GM21360 (cell line): ENCODE data around the gene SLC15A1.

Experiments used
- ATAC-seq: cut with Tn5 transposase; IDR thresholded peaks from one replicate; pipeline ENCODE4 v1.9.1; 2021; ENCODE audit warnings: mild to moderate bottlenecking, moderate library complexity; ENCODE audit not compliant: unreplicated experiment

Gene SLC15A1, protein sequence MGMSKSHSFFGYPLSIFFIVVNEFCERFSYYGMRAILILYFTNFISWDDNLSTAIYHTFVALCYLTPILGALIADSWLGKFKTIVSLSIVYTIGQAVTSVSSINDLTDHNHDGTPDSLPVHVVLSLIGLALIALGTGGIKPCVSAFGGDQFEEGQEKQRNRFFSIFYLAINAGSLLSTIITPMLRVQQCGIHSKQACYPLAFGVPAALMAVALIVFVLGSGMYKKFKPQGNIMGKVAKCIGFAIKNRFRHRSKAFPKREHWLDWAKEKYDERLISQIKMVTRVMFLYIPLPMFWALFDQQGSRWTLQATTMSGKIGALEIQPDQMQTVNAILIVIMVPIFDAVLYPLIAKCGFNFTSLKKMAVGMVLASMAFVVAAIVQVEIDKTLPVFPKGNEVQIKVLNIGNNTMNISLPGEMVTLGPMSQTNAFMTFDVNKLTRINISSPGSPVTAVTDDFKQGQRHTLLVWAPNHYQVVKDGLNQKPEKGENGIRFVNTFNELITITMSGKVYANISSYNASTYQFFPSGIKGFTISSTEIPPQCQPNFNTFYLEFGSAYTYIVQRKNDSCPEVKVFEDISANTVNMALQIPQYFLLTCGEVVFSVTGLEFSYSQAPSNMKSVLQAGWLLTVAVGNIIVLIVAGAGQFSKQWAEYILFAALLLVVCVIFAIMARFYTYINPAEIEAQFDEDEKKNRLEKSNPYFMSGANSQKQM

DNA sequence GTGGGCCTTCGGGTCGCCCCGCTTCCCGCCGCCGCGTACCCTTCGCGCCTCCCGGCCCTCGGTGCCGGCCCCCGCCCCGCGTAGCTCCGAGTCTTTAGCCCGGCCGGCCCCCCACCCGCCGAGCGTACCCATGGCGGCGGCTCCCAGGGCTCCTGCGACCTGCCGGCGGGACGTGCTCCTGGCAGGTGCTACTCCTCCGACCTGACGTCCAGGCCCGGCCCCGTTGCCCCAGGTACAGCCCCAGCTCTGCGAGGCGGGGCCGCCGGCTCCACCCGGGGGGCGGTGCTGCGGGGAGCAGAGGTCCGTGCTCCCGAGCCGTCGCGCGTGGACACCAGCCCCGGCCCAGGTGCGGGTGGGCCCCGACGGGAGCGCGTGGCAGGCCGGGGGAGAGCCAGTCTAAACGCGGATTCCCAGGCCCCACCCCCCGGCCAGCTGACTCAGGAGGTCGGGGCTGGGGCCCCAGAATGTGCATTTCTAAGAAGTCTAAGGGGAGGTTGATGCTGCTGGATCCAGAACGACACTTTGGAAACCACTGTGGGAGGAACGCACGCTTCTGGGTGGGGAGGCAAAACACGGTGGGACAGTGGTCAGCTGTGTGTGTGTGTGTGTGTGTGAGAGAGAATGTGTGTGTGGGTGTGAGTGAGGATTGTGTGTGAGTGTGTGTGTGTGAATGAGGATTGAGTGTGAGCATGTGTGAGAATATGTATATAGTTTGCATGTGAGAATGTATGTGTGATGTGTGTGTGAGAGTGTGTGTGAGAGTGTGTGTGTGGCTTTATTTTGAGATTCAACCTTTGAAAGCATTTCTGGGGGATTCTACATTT lies at the start of gene SLC15A1:
SLC15A1 (minus strand) TSS at position 206 of the 824 bp plus-strand sequence; CDS start at position 132, 74 bp downstream.
- ATAC-seq, result no peak

DNA sequence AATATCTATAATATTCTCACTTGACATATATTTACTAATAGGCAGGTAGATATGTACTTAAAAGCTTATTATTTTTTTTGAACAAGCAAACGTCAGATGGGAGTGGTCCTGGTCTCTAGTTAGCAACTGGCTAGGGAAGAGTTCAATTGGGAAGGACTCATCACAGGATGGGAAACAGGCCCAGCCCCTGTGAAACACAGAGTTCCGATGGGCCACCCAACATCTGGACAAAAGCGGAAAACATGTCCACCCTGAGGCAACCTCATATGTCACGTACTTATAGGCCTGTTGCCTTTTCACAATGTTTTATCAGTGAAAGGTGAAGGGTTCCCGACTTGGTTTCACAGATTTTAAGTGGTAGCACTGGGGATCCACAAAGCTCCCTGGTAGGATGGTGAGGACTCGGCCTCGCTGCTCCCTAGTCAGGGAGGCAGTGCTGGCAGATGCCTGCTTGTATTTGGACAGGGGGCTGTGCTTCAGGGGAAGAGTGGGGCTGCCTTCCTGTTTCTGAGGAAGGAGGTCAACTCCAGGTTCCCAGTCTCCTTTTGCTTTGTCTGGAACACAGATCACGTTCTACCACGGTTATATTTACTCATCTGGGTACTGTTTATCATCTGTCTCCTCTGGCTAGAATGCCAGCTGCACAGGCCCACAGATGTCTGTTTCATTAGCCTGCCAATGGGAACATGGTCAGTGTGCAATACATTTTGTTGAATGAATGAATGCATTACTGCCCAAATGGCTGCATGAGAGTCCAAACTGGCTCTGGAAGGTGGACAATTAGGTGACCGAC lies 49.4 kb upstream of the SLC15A1 start:
- no peak for ATAC-seq

DNA sequence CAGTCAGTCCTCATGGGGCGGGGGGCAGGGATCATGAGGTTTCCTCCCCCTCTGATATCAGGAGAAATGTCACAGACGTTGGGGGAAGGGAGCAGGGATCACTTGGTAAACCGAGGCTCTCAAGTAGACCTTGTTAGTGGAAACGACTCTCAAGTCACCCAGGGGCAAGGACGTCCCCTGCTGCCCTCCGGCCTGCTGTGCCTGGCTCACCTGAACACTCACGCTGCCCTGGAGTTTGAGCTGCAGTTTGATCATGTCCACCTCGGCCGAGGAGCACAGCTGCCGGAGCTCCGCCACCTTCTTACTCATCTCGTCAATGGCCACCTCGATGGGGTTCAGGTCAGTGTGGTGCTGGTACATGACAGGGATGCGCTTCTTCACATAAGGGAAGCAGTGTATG lies 47.6 kb upstream of the SLC15A1 start:
- ATAC-seq, result no peak

DNA sequence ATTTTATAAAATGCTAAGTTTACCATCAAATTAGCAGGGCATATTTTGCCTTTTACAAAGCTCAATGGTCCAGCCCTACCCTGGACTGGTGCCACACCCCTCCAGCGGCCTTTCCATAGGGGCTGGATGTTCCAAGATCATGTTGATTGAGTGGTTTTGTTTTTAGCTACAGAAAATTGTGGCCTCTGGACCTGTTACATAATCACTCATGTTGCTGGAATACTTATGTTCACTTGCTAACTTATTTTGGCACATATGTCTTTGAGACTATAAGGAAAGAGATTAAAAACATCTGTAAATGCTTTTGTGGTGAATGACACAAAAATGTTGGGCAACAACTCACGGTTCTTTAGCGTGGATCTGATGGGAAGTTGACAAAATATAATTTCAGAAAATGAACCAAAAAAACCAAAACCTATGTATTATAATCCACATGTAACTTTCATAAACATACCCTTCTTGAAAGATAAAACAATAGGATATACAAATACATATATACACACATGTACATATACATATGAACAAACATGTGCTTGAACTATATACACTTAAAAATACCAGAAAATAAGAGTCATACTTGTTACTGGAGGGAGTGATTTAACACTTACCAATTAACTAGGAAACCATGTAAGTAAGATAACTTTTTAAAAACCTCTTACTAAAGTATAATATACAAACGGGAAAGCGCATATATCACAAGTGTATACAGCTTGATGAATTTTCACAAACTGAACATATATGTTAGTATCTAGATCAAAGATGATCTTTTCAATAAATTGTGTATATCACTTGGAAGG lies 46.6 kb upstream of the SLC15A1 start:
- no peak for ATAC-seq

DNA sequence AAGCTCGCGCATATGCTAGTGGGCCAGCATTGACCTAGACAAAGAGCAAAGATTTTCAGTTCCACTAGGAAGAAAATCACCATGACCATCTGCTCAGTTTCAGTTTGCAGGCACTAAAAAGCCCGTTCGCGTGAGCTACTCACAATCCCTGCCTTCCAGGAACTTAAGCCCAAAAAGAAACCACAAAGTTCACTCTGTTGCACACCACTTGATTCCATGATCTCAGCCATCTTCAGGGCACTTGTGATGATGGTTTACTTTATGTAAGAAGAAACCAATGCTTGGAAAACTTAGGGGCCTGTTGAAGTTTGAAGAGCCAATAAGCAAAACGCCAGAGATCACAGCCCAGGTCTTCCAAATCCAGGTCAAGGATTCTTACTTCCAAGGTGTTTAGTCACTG lies 45.0 kb upstream of the SLC15A1 start:
- no peak for ATAC-seq

DNA sequence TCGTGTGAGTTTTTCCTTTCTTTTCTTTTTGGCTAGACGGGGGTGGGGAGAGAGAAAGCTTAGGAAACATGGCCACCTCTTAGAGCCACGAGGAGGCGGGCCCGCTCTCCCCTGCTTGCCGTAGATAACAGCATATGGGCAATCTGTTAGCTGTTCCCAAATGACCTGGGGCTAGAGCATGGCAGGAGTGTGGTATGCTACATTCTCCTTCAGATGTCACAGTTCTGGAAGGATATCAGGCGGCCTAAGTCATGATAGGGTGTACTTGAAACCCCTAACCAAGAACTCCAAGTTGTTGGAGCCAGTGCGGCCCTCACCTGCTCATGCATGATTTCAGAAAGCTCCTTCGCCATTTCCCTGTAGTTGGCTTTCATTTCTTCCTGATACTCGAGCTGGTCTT lies 44.3 kb upstream of the SLC15A1 start:
- ATAC-seq, result no peak

DNA sequence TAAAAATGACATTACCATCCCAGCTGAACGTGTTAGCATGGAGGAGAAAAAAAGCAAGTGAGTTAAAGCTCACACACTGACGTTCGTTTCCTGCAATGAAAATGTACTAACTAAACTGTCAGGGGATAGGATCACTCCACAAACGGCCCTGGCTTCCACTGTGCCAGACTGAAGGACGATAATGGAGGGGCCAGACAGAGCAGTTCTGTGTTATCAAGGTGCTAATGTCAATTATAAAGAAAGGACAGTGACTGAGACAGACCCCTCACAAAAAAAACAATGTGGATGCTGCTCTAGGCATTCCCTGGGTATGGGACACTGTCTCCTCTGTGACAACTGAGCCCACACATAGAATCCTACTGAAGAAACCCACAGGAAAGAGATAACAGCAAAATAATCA lies 43.7 kb upstream of the SLC15A1 start:
- no peak for ATAC-seq

DNA sequence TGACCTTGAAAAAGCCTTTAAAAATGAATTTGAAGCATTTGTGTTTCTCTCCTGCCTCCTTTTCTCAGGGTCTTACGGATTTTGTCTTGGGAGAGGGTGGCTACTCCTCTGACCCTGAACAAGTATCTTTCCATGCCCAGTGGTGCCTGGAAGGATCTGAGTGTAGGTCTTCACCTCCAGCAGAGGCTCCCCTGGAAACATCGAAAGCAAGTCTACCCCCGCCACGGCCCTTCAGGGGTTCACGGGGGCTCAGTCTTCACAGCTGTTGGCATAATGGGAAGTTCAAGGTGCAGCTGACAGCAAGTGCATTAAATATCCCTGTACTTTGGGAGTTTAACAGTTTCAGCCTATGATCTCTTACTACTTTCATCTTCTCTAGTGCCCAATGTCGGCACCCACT lies 42.7 kb upstream of the SLC15A1 start:
- no peak for ATAC-seq

DNA sequence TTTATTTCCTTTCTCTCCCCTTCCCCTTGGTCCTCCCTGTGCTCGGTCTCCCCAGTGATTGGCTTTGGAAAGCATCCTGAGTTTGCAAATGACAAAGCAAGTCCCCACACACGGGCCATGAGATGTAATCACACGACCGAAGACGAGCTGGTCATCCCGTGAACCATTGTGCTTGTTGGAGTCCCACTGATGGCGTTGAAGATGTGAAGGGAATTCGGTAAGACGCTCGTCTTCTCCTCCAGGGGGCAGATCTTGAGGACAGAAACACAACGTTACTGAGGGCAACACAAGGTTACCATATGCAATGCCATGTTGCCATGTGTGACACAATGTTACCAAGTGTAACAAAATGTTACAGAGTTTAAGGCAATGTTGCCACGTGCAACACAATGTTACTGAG lies 42.0 kb upstream of the SLC15A1 start:
- ATAC-seq, result no peak

DNA sequence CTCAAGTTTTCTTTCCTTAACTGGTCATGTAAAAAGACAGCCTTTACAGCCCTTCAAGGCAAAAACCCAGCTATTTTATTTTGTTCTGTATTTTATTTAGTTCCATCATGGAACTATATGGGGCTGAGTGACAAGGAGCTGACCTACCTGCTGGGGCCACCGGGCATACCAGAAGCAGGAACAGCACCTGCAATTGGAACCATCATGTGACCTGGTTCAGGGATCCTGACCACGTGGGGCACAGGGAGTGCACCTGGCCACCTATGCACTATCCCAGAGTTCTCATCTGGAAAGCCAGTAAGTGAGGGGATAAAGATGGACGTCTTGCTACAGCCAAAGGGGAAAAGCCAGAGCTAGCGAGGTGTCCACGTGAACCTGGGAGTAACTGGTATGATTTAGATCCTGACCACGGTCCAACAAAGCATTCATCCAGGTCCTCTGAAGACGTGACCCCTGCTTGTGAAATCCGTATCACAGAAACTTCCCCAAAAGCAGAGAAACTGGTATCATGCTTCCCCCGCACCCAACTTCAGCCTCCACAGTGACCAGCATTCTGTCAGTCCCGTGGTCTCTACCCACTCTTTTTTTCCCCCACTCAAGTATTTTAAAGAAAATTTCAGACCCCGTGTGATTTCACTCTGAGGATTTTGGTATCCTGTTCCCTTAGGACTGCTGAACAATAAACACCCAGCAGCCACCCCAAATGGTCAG lies 40.5 kb upstream of the SLC15A1 start:
- no peak for ATAC-seq

DNA sequence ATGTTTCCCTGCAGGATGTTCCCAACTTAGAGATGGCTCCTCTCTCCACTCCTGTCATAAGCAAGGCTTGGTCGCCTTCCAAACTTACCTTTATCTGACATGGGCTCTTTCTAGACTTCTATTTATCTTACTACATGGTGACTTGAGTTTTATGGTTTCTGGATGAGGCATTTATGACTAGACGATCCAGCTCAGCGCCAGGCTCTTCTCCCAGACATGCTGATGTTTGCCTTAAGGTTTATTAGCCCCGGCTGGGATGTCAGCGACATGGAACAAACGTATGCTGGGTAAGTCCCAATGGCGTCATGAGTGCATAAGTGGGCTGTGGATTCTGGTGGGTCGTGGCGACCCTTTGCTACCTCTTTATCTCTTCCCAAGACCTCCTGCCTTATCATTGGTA lies 39.8 kb upstream of the SLC15A1 start:
- no peak for ATAC-seq

DNA sequence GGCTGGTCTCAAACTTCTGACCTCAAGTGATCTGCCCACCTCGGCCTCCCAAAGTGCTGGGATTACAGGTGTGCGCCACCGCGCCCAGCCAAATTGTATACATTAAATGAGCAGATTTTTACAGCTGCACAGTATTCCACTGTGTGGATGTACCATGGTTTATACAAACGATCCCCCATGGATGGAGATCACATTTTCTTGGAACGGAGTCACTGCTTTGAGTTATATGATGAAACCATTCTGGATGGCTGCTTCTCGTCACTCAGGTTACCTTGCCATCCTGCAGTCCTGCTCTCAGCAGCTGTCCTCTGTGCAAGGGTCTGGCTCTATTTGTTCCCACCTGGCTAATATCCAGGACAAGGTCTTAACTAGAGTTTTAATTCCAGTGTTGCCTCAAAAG lies 39.1 kb upstream of the SLC15A1 start:
- no peak for ATAC-seq

DNA sequence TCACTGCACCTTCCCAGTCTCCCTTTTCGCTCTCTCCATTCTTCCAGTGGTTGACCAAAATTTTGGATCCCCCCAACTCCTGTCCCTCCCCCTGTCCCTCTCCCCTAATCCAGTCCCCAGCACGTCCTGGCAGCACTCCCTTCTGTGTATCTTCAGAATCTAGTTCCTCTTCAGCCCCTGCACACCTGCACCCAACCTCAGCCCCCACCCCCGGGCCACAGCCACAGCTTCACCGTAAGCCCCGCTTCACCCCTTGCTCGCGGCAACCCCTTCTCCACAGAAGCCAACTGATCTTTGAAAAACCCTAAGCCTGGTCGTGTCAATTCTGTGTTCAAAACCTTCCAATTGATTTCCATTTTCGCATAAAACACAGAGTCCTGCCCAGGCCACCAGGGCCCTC lies 35.5 kb upstream of the SLC15A1 start:
- ATAC-seq, result no peak

DNA sequence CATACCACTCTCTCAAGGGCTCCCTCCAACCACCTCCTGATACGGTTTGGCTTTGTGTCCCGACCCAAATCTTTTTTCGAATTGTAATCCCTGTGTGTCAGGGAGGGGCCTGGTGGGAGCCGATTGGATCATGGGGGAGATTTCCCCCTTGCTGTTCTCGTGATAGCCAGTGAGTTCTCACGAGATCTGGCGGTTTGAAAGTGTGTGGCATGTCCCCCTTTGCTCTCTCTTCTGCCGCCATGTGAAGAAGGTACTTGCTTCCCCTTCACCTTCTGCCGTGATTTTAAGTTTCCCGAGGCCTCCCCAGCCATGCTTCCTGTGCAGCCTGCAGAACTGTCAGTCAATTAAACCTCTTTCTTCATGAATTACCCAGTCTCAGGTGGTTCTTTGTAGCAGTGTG lies 34.7 kb upstream of the SLC15A1 start:
- no peak for ATAC-seq

DNA sequence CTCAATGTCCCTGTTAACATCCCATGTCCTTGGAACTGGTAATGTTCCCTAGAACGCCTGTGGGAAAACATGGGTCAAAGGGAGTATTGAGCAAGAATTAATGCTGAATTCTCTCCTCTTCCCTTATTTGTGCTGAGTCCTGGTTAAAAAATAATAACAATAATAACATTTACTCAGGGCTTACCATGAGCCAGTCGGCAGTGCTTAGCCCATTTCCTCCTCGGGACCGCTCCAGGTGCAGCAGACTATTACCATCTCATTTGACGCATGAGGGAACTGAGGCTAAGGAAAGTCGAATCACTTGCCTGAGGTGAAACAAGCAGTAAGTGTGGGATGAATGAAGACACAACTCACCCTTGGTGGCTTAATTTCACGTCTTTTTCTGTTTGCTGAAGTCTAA lies 33.6 kb upstream of the SLC15A1 start:
- ATAC-seq, result no peak

DNA sequence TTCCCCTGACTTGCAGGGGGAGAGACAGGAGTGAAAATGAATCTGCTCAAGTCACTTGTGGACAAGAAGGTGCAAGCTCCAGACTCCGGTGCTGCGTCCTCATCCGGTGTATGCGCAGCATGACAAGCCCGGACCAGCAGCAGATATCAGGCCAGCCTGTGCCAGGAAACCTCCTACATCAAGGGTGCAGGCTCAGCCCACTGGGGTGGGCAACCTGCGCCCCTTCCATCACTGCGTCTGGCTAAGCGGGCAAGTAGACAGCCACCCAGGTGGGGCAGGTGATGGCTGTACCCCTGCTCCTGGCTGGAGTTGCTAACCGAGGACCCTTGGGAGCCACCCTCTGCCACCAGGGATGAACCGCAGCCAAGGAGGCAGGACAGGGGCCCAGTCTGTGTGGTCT lies 32.9 kb upstream of the SLC15A1 start:
- ATAC-seq, result no peak

DNA sequence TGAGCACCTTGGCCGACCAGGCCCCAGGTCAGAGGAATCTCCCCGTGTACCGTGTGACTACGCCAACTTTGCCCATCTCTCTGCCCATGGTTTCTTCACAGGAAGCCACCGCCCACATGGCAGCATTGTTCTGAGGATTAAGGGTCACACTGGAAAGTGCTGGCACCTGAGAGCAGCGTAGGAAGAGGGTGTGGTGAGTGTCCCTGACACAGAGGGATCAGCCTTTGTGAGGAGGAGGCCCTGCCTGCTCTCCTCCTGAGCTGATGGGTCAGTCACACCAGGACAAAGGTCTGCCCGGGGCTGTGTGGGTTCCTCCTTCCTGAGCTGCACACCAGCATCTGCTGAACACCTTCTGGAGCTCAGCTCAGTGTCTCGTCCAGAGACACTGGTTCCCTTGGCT lies 32.2 kb upstream of the SLC15A1 start:
- ATAC-seq, result no peak

DNA sequence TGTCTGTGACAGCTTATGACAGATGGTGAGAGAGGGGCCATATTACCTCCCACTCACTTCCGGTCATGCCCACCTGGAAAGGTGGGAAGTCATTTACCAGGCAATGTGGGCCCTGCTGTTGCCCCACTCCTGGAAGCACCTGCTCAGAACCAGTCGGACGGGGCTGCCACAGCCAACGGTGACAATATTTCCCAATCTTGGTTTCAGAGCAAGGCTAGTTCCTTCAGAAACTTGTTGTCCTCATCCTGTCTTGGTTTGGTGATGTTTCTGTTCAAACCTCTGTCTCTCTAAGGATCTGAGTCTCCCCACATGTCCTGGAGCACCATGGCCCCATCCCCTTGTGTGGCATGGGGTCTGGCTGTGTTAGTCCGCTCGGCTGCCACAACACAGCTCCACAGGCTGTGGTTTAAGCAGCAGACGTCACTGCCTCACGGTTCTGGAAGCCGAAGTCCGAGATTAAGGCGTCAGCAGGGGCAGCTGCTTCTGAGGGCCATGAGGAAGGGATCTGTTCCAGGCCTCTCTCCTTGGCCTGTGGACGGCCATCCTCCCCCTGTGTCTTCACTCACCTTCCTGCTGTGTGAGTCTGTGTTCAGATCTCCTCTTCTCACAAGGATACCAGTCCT lies 31.5 kb upstream of the SLC15A1 start:
- no peak for ATAC-seq

DNA sequence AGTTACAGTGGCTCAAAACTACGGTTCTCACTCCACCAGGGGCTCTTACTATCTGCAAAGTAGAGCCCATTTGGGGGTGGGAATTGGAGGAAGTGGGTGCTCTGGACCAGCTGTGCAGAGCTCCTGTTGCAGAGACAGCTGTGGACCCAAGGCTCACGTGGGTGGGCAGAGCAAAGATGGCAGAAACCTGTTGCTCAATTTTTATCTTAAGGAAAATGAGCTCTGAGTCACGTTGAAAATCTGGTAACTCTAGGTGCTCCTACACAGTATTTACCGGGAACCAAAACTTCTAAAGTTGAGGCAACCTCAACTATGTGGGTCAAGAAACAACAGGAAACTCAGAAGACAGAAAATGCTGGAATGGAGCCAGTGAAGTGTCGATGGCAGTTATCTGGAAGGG lies 30.2 kb upstream of the SLC15A1 start:
- no peak for ATAC-seq
